A673 (cell line): ENCODE measurements around the gene TMEM109. TPM values are rescaled to one million over a fixed set of nuclear protein-coding genes. Genes with fewer than 3 reads are reported as not detected.

Experiments
- BruUV-seq: library from RNA; stranded (reverse); fragments of 400-500 nt; replicated peaks from 2 replicates; lab custom pipeline; 2021; lab: Mats Ljungman, UMichigan
- CTCF ChIA-PET: fragments of 300-600 bp; sonication (Branson Sonifier 250); formaldehyde crosslinking; loops from one replicate; lab custom pipeline; 2022; ENCODE audit warnings: antibody characterized with exemption; lab: Charles Lee
- POLR2A ChIA-PET: fragments of 300-600 bp; sonication (Branson Sonifier 250); formaldehyde crosslinking; loops from one replicate; lab custom pipeline; 2022; ENCODE audit warnings: antibody characterized with exemption; ENCODE audit not compliant: low non-redundant PET; lab: Charles Lee
- DNase-seq: peaks from one replicate; pipeline ENCODE4 v3.0.0-alpha.2; 2015; ENCODE audit warnings: low spot score
- H3K27ac ChIP-seq: fragments of 200-600 bp; sonication (generic); 2 replicates; pipeline ENCODE4 v1.5.1; 2016; ENCODE audit warnings: mixed run types, low read depth, mild to moderate bottlenecking, mixed read lengths, antibody characterized with exemption, low read length; ENCODE audit not compliant: poor library complexity, severe bottlenecking
- H3K27me3 ChIP-seq: fragments of 200-600 bp; sonication (generic); replicated peaks from 2 replicates; pipeline ENCODE4 v1.6.1; 2017; ENCODE audit warnings: mixed run types, low read depth, mild to moderate bottlenecking, mixed read lengths, antibody characterized with exemption, low read length; ENCODE audit not compliant: insufficient read depth, poor library complexity
- H3K36me3 ChIP-seq: fragments of 200-600 bp; sonication (generic); 2 replicates; pipeline ENCODE4 v1.6.1; 2016; ENCODE audit warnings: mixed run types, mild to moderate bottlenecking, mixed read lengths, antibody characterized with exemption, low read length; ENCODE audit not compliant: insufficient read depth, poor library complexity, severe bottlenecking
- H3K4me1 ChIP-seq: fragments of 200-600 bp; sonication (generic); 2 replicates; pipeline ENCODE4 v1.6.1; 2017; ENCODE audit warnings: mixed run types, mild to moderate bottlenecking, mixed read lengths, antibody characterized with exemption, low read length; ENCODE audit not compliant: insufficient read depth, poor library complexity, severe bottlenecking
- H3K4me3 ChIP-seq: fragments of 200-600 bp; sonication (generic); 2 replicates; pipeline ENCODE4 v1.5.1; 2016; ENCODE audit warnings: low read depth, mixed run types, mild to moderate bottlenecking, mixed read lengths, low read length; ENCODE audit not compliant: poor library complexity, severe bottlenecking
- H3K9me3 ChIP-seq: fragments of 200-600 bp; sonication (generic); 2 replicates; pipeline ENCODE4 v1.6.1; 2016; ENCODE audit warnings: mixed run types, low read depth, mild to moderate bottlenecking, mixed read lengths, antibody characterized with exemption, low read length; ENCODE audit not compliant: poor library complexity, severe bottlenecking
- EZH2 ChIP-seq: fragments of 200-600 bp; sonication (generic); IDR thresholded peaks from 2 replicates; pipeline ENCODE4 v1.6.1; 2017; ENCODE audit warnings: borderline replicate concordance, low read depth, mild to moderate bottlenecking, mixed read lengths, antibody characterized with exemption, low read length; ENCODE audit not compliant: poor library complexity, severe bottlenecking
- intact Hi-C: fragments of 100-400 bp; cut with micrococcal nuclease; formaldehyde crosslinking; loops from one replicate; pipeline ENCODE4 v1.10.0; 2022; ENCODE audit not compliant: unreplicated experiment
- total RNA-seq: library from RNA; stranded (reverse); gene quantifications from 2 replicates; pipeline ENCODE4 v1.2.3, GENCODE V29; 2021
- TF ChIP-seq, protein P1 (sequence below): fragments of 300-800, 200-600 bp; sonication (generic); conservative IDR thresholded peaks from 2 replicates; pipeline ENCODE4 v1.5.1; 2017; ENCODE audit warnings: low read depth, mild to moderate bottlenecking, antibody characterized with exemption, low read length, moderate library complexity, mixed read lengths

The TMEM109 gene
- total RNA-seq, 1 experiment from 2014 or later: 169 TPM

- no peak overlapping the region for H3K4me3 ChIP-seq
- no peaks in the 10 kb centered on the region for H3K4me1 ChIP-seq
- ChIA-PET POLR2A (no interaction called here), CTCF (no interaction called here)
- no peaks in the 10 kb centered on the region for H3K9me3 ChIP-seq
- no peak overlapping the region for H3K27ac ChIP-seq
- no peak for DNase-seq
- TF ChIP-seq EZH2: no peak
- TF ChIP-seq, protein P1, sequence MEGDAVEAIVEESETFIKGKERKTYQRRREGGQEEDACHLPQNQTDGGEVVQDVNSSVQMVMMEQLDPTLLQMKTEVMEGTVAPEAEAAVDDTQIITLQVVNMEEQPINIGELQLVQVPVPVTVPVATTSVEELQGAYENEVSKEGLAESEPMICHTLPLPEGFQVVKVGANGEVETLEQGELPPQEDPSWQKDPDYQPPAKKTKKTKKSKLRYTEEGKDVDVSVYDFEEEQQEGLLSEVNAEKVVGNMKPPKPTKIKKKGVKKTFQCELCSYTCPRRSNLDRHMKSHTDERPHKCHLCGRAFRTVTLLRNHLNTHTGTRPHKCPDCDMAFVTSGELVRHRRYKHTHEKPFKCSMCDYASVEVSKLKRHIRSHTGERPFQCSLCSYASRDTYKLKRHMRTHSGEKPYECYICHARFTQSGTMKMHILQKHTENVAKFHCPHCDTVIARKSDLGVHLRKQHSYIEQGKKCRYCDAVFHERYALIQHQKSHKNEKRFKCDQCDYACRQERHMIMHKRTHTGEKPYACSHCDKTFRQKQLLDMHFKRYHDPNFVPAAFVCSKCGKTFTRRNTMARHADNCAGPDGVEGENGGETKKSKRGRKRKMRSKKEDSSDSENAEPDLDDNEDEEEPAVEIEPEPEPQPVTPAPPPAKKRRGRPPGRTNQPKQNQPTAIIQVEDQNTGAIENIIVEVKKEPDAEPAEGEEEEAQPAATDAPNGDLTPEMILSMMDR: no peak
- no peaks in the 10 kb centered on the region for H3K36me3 ChIP-seq
- H3K27me3 ChIP-seq: no peaks in the 10 kb centered on the region
- BruUV-seq: no TSS peak
- intact Hi-C loops: no loop called here
These were observed 24.5 kb downstream of the TMEM109 start for GRCh38 chr11:60938500-60938899.

DNA sequence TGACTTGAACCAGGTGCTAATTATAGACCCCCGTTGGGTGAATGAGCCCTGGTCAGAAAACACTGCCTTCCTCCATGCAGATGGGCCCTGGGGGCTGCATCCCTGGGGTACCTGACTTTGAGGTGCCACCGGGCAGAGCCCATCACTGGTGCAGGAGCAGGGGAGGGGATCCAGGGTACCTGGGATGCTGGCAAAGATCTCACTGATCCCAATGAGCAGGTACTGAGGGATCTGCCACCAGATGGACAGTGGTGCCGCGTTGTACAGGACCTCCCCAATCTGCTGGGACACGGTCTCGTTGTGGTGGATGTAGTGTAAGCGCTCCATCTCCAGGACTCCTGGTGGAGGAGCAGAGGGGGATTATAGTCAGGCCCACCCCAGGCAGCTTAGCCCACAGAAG lies 25.3 kb downstream of the TMEM109 start:
- H3K36me3 ChIP-seq: no peaks in the 10 kb centered on the region
- POLR2A ChIA-PET: no interaction called here
- TF ChIP-seq, protein P1: no peak
- no peak for TF ChIP-seq EZH2
- H3K27me3 ChIP-seq: no peaks in the 10 kb centered on the region
- intact Hi-C loops: no loop called here
- no peaks in the 10 kb centered on the region for H3K9me3 ChIP-seq
- DNase-seq: no peak
- H3K4me3 ChIP-seq: no peak overlapping the region
- CTCF ChIA-PET: no interaction called here
- H3K27ac ChIP-seq: no peak overlapping the region
- no peaks in the 10 kb centered on the region for H3K4me1 ChIP-seq
- BruUV-seq: no TSS peak

- POLR2A ChIA-PET: interaction anchor here (0.6 kb wide), 1 partner anchor 40 kb away, joined by 8 read pairs; no protein-coding TSS in a partner anchor
- no peaks in the 10 kb centered on the region for H3K36me3 ChIP-seq
- CTCF ChIA-PET: no interaction called here
- no peak overlapping the region for H3K4me3 ChIP-seq
- no peaks in the 10 kb centered on the region for H3K4me1 ChIP-seq
- TF ChIP-seq, protein P1: no peak
- H3K27me3 ChIP-seq: no peaks in the 10 kb centered on the region
- no peaks in the 10 kb centered on the region for H3K9me3 ChIP-seq
- no peak overlapping the region for H3K27ac ChIP-seq
- intact Hi-C loops: no loop called here
- no TSS peak for BruUV-seq
- no peak for DNase-seq
These were observed 25.9 kb downstream of the TMEM109 start for GRCh38 chr11:60939855-60940254.
